GM21526 (cell line): ENCODE results near the gene SLC1A2.

Experiments used
- ATAC-seq: cut with Tn5 transposase; IDR thresholded peaks from one replicate; pipeline ENCODE4 v1.9.1; 2021; ENCODE audit warnings: moderate library complexity; ENCODE audit not compliant: unreplicated experiment, low FRiP score

SLC1A2 gene

GRCh38 chr11:35248558-35249323 is 170.6 kb downstream of the SLC1A2 start:
- no peak for ATAC-seq

GRCh38 chr11:35247863-35248262 is 171.5 kb downstream of the SLC1A2 start:
- ATAC-seq = no peak

GRCh38 chr11:35247428-35247827 is 171.9 kb downstream of the SLC1A2 start:
- no peak for ATAC-seq

GRCh38 chr11:35246745-35247144 is 172.6 kb downstream of the SLC1A2 start:
- no peak for ATAC-seq

- ATAC-seq = no peak
Measured at GRCh38 chr11:35245786-35246185, 173.6 kb downstream of the SLC1A2 start.

- no peak for ATAC-seq
Measured at GRCh38 chr11:35245056-35245455, 174.3 kb downstream of the SLC1A2 start.

GRCh38 chr11:35243774-35244173 is 175.6 kb downstream of the SLC1A2 start:
- ATAC-seq = no peak

GRCh38 chr11:35242412-35243242 is 176.7 kb downstream of the SLC1A2 start:
- no peak for ATAC-seq

- ATAC-seq = no peak
Measured at GRCh38 chr11:35241531-35241930, 177.8 kb downstream of the SLC1A2 start.

GRCh38 chr11:35241083-35241482 is 178.3 kb downstream of the SLC1A2 start:
- no peak for ATAC-seq

- ATAC-seq = no peak
Measured at GRCh38 chr11:35239471-35240075, 179.8 kb downstream of the SLC1A2 start.

- ATAC-seq = no peak
Measured at GRCh38 chr11:35238882-35239281, 180.5 kb downstream of the SLC1A2 start.

- ATAC-seq = no peak
Measured at GRCh38 chr11:35237860-35238715, 181.3 kb downstream of the SLC1A2 start.

GRCh38 chr11:35237351-35237750 is 182.0 kb downstream of the SLC1A2 start:
- no peak for ATAC-seq

GRCh38 chr11:35236667-35237003 is 182.7 kb downstream of the SLC1A2 start:
- no peak for ATAC-seq

GRCh38 chr11:35235936-35236666 is 183.3 kb downstream of the SLC1A2 start:
- no peak for ATAC-seq

GRCh38 chr11:35235498-35235897 is 183.9 kb downstream of the SLC1A2 start:
- no peak for ATAC-seq

GRCh38 chr11:35235157-35235468 is 184.2 kb downstream of the SLC1A2 start:
- ATAC-seq = no peak

- no peak for ATAC-seq
Measured at GRCh38 chr11:35234460-35235156, 184.8 kb downstream of the SLC1A2 start.
